HG03439 (cell line): ENCODE results near the gene SLC25A22.
A peak's percentile ranks its signal among the peaks of the same experiment; 100 is the strongest.

Experiments used
- ATAC-seq: cut with Tn5 transposase; IDR thresholded peaks from one replicate; pipeline ENCODE4 v1.9.1; 2021; ENCODE audit warnings: mild to moderate bottlenecking, moderate library complexity; ENCODE audit not compliant: unreplicated experiment

Gene SLC25A22

DNA sequence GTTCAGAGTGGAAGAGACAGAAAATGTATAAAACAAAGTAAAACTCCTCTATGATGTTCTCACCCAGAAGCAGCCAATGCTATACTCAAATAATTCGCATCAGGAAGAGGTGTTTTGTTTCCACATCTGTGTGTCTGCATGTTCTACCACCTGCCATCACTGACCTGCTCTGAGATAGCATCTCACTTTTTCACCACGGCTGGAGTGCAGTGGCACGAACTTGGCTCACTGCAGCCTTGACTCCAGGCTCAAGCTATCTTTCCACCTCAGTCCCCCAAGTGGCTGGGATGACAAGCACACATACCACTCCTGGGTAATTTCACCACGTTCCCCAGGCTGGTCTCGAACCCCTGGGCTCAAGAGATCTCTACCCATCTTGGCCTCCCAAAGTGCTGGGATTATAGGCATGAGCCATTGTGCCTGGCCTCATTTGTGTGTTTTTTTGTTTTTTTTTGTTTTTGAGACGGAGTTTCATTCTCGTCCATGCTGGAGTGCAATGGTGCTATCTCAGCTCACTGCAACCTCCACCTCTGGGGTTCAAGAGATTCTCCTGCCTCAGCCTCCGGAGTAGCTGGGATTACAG is 36.5 kb downstream of the SLC25A22 start:
- ATAC-seq, result no peak

GRCh38 chr11:760236-760635 is 37.8 kb downstream of the SLC25A22 start:
- ATAC-seq, result no peak

GRCh38 chr11:749731-750130 is 48.4 kb downstream of the SLC25A22 start:
- no peak for ATAC-seq

- peak; percentile 10 for ATAC-seq
These were observed 50.1 kb downstream of the SLC25A22 start for GRCh38 chr11:748007-748359.

GRCh38 chr11:747158-748006 is 50.7 kb downstream of the SLC25A22 start, which contains the start of gene TALDO1:
TSS of gene TALDO1 (plus strand) at chr11:747464. CDS start at chr11:747482, 18 bp downstream.
- peak; percentile 85 for ATAC-seq

DNA sequence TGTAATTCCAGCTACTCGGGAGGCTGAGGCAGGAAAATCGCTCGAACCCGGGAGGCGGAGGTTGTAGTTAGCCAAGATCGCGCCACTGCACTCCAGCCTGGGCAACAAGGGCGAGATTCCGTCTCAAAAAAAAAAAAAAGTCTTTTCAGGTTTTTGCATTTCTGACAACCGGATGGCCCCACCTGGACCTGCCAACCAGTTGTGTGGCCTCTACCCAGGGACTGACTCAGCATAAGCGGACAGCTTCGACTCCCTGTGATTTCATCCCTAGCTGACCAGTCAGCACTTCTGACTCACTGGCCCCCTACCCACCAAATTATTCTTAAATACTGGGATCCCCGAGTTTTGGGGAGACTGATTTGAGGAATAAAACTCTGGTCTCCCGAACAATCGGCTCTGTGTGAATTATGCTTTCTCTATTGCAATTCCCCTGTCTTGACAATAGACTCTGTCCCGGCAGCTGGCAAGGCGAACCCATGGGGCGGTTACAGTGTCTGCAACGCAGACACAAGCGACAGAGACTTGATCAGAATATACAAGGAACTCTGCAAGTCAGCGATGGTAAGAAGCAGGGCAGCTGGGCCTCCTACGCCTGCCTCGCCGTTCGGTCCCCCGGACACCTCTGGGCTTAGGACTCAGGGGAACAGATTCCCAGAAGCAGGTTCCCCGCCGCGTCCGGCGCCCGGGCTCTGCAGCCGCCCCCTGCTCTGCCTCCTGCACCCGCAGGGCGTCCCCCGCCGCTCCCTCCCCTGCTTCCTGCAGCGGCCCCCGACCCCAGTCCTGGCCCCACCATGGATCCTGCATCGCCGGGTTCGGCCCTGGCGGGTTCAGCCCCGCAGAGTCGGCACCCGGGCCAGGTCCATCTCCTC is 51.6 kb downstream of the SLC25A22 start:
- ATAC-seq, result peak; percentile 20

DNA sequence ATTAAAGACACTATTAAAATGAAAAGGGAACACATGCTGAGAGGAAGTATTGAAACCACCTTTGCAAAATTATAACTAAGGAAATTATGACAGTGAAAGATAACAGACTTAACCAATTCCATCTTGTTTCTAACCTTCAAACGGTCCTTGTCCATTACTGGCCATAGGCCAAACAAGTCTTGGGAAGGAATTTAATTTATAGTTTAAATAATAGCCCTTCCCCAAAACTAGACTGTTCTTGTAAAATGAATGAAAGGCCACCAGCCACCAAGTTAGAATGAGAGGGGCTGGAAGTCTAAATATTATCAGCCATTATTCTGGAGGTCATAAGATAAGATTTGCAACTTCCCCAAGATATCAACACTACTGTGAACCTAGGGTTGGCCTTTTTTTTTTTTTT is 52.7 kb downstream of the SLC25A22 start:
- ATAC-seq, result no peak

- ATAC-seq, result no peak
These were observed 55.4 kb downstream of the SLC25A22 start for GRCh38 chr11:742571-743201.

DNA sequence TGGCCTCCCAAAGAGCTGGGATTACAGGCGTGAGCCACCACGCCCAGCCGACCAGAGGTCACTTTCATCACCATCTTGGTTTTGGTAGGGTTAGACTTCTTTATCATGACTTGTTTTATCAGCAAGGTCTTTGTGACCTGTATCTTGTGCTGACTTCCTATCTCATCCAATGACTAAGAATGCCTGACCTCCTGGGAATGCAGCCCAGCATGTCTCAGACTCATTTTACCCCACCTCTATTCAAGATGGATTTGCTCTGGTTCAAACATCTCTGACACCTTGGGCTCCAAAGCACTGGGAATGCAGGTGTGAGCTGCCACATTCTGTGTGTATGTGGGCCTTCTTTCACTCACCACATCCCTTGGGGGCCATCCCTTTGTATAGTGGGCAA is 55.9 kb downstream of the SLC25A22 start:
- ATAC-seq, result no peak
